H1 (cell line): ENCODE data around the gene SOBP. TPM values are rescaled to one million over a fixed set of nuclear protein-coding genes. Genes with fewer than 3 reads are reported as not detected.

ENCODE experiments used
- CTCF ChIA-PET: fragments of 300-600 bp; sonication (Branson Sonifier 250); formaldehyde crosslinking; loops from one replicate; lab custom pipeline; 2021; ENCODE audit not compliant: partially characterized antibody; lab: Charles Lee
- POLR2A ChIA-PET: fragments of 300-600 bp; sonication (Branson Sonifier 250); formaldehyde crosslinking; loops from one replicate; lab custom pipeline; 2021; ENCODE audit warnings: inconsistent platforms; ENCODE audit not compliant: partially characterized antibody; lab: Charles Lee
- DNase-seq, 2 experiments: peaks; one replicate each; pipeline versions ENCODE4 v3.0.0 to v3.0.0-alpha.2; 2010 to 2022; ENCODE audit warnings: low spot score in 2 of 2, low read depth in 1 of 2, mixed read lengths in 1 of 2
- FAIRE-seq: peaks from 2 replicates; lab custom pipeline; 2011; peaks lifted over from hg19 to GRCh38; lab: Jason Lieb, UNC
- H2AFZ ChIP-seq: 2 replicates; pipeline ENCODE4 v1.8.1; 2012; ENCODE audit warnings: low read length, inconsistent platforms
- H2AK5ac ChIP-seq: 2 replicates; pipeline ENCODE4 v1.6.1; 2013; ENCODE audit warnings: low read depth, low read length
- H2BK120ac ChIP-seq: replicated peaks from 2 replicates; pipeline ENCODE3; 2013; ENCODE audit warnings: low read depth, low read length, inconsistent platforms
- H2BK12ac ChIP-seq: 2 replicates; pipeline ENCODE4 v1.6.1; 2013; ENCODE audit warnings: low read depth, low read length
- H2BK15ac ChIP-seq: 2 replicates; pipeline ENCODE4 v1.6.1; 2013; ENCODE audit warnings: low read length
- H2BK20ac ChIP-seq: 2 replicates; pipeline ENCODE4 v1.6.1; 2013; ENCODE audit warnings: low read length
- H2BK5ac ChIP-seq: 2 replicates; pipeline ENCODE4 v1.6.1; 2013; ENCODE audit warnings: low read depth, low read length
- H3K14ac ChIP-seq: 2 replicates; pipeline ENCODE4 v1.6.1; 2013; ENCODE audit warnings: inconsistent platforms; ENCODE audit not compliant: insufficient read length
- H3K18ac ChIP-seq: 2 replicates; pipeline ENCODE4 v1.6.1; 2013; ENCODE audit warnings: low read length; ENCODE audit errors: extremely low read depth
- H3K23ac ChIP-seq: 2 replicates; pipeline ENCODE4 v1.6.1; 2013; ENCODE audit warnings: inconsistent platforms; ENCODE audit not compliant: insufficient read length
- H3K23me2 ChIP-seq: 2 replicates; pipeline ENCODE4 v1.6.1; 2013; ENCODE audit warnings: low read depth, low read length
- H3K27ac ChIP-seq: 2 replicates; pipeline ENCODE4 v1.6.1; 2011; ENCODE audit warnings: low read depth, low read length, inconsistent platforms
- H3K27me3 ChIP-seq, 4 experiments: replicated peaks in 1 of 4; 1 replicate in 1 of 4; 2 replicates in 3 of 4; pipeline versions ENCODE4 v1.6.1 to v1.8.1; 2011 to 2013; ENCODE audit warnings: low read length in 3 of 4, mild to moderate bottlenecking in 3 of 4, inconsistent platforms in 2 of 4, mixed read lengths in 2 of 4, moderate library complexity in 1 of 4; ENCODE audit not compliant: control insufficient read depth in 3 of 4, insufficient read depth in 3 of 4; ENCODE audit errors: extremely low read depth in 1 of 4
- H3K36me3 ChIP-seq, 4 experiments: 2 replicates each; pipeline versions ENCODE4 v1.6.1 to v1.8.1; 2011 to 2013; ENCODE audit warnings: mild to moderate bottlenecking in 4 of 4, low read length in 3 of 4, moderate library complexity in 2 of 4, control low read depth in 1 of 4, inconsistent platforms in 1 of 4; ENCODE audit not compliant: insufficient read depth in 4 of 4, control insufficient read depth in 2 of 4
- H3K4ac ChIP-seq: replicated peaks from 2 replicates; pipeline ENCODE3; 2013; ENCODE audit warnings: low read length, low read depth, mixed read lengths, inconsistent platforms; ENCODE audit not compliant: insufficient read length
- H3K4me1 ChIP-seq, 4 experiments: replicated peaks in 1 of 4; 1 replicate in 1 of 4; 2 replicates in 3 of 4; pipeline versions ENCODE4 v1.6.1 to v1.8.1; 2011 to 2013; ENCODE audit warnings: low read length in 3 of 4, inconsistent platforms in 2 of 4, mixed read lengths in 1 of 4; ENCODE audit not compliant: insufficient read depth in 4 of 4, control insufficient read depth in 3 of 4
- H3K4me2 ChIP-seq, 2 experiments: 2 replicates each; pipeline versions ENCODE4 v1.6.1 to v1.8.1; 2011 to 2013; ENCODE audit warnings: low read depth in 2 of 2, low read length in 2 of 2, control low read depth in 1 of 2, inconsistent platforms in 1 of 2, mild to moderate bottlenecking in 1 of 2; ENCODE audit not compliant: insufficient read depth in 1 of 2
- H3K4me3 ChIP-seq, 4 experiments: fragments of 200-600, 300-600 bp in 1 of 4; sonication (generic), shearing (Covaris generic), sonication (Bioruptor Twin) in 1 of 4; 2 replicates each; pipeline versions ENCODE4 v1.5.1 to v1.8.1; 2011 to 2016; ENCODE audit warnings: low read length in 4 of 4, low read depth in 3 of 4, control low read depth in 2 of 4, inconsistent platforms in 2 of 4, mild to moderate bottlenecking in 2 of 4, mixed read lengths in 1 of 4, moderate library complexity in 1 of 4; ENCODE audit not compliant: insufficient read depth in 2 of 4; ENCODE audit errors: extremely low read depth in 1 of 4
- H3K56ac ChIP-seq: replicated peaks from 2 replicates; pipeline ENCODE3; 2013; ENCODE audit warnings: low read depth, mild to moderate bottlenecking, mixed read lengths, low read length, inconsistent platforms; ENCODE audit not compliant: insufficient read length
- H3K79me1 ChIP-seq: 2 replicates; pipeline ENCODE4 v1.6.1; 2013; ENCODE audit warnings: low read depth, low read length, control low read depth
- H3K79me2 ChIP-seq, 2 experiments: 2 replicates each; pipeline versions ENCODE4 v1.6.1 to v1.8.1; 2012 to 2013; ENCODE audit warnings: low read length in 2 of 2, mild to moderate bottlenecking in 2 of 2, inconsistent platforms in 1 of 2; ENCODE audit not compliant: insufficient read depth in 2 of 2, control insufficient read depth in 1 of 2
- H3K9ac ChIP-seq, 4 experiments: replicated peaks in 1 of 4; 1 replicate in 1 of 4; 2 replicates in 3 of 4; pipeline versions ENCODE4 v1.6.1 to v1.8.1; 2011 to 2013; ENCODE audit warnings: low read depth in 3 of 4, low read length in 3 of 4, control low read depth in 2 of 4, mild to moderate bottlenecking in 2 of 4, moderate library complexity in 2 of 4, inconsistent platforms in 1 of 4; ENCODE audit errors: extremely low read depth in 1 of 4
- H3K9me3 ChIP-seq, 2 experiments: 2 replicates each; pipeline versions ENCODE4 v1.6.1 to v1.8.1; 2012 to 2013; ENCODE audit warnings: mild to moderate bottlenecking in 2 of 2, moderate library complexity in 2 of 2, control low read depth in 1 of 2, inconsistent platforms in 1 of 2, low read depth in 1 of 2, low read length in 1 of 2, mixed read lengths in 1 of 2; ENCODE audit not compliant: insufficient read depth in 2 of 2
- H4K20me1 ChIP-seq, 2 experiments: replicated peaks in 1 of 2; 2 replicates each; pipeline versions ENCODE3 to v1.8.1; 2011 to 2013; ENCODE audit warnings: inconsistent platforms in 2 of 2, low read length in 2 of 2, mild to moderate bottlenecking in 1 of 2; ENCODE audit not compliant: insufficient read depth in 2 of 2, control insufficient read depth in 1 of 2
- H4K5ac ChIP-seq: 2 replicates; pipeline ENCODE4 v1.6.1; 2013; ENCODE audit warnings: low read length, low read depth, mixed read lengths, inconsistent platforms; ENCODE audit not compliant: insufficient read length
- H4K8ac ChIP-seq: 2 replicates; pipeline ENCODE4 v1.8.0; 2013; ENCODE audit warnings: mild to moderate bottlenecking, moderate library complexity, low read length, inconsistent platforms; ENCODE audit not compliant: insufficient read depth; ENCODE audit errors: extremely low read depth
- H4K91ac ChIP-seq: replicated peaks from 2 replicates; pipeline ENCODE3; 2013; ENCODE audit warnings: low read length, mixed read lengths, inconsistent platforms; ENCODE audit not compliant: insufficient read length
- ATF2 ChIP-seq: IDR thresholded peaks from 2 replicates; pipeline ENCODE4 v1.6.1; 2012; ENCODE audit warnings: low read length, inconsistent platforms
- BRCA1 ChIP-seq: IDR thresholded peaks from 2 replicates; pipeline ENCODE4 v1.6.1; 2012; ENCODE audit warnings: low read depth, low read length, improper control_type of control experiment
- E2F6 ChIP-seq: IDR thresholded peaks from 2 replicates; pipeline ENCODE4 v1.6.1; 2012; ENCODE audit warnings: inconsistent platforms
- GABPA ChIP-seq: IDR thresholded peaks from 2 replicates; pipeline ENCODE4 v1.6.1; 2011; ENCODE audit warnings: mild to moderate bottlenecking, low read length, moderate library complexity, borderline replicate concordance; ENCODE audit not compliant: insufficient read depth
- JUN ChIP-seq: IDR thresholded peaks from 2 replicates; pipeline ENCODE4 v1.6.1; 2011; ENCODE audit warnings: low read depth, mild to moderate bottlenecking, improper control_type of control experiment, low read length
- MAX ChIP-seq: IDR thresholded peaks from 2 replicates; pipeline ENCODE4 v1.6.1; 2012; ENCODE audit warnings: inconsistent platforms
- NRF1 ChIP-seq: IDR thresholded peaks from 2 replicates; pipeline ENCODE4 v1.6.1; 2011; ENCODE audit warnings: mild to moderate bottlenecking, low read depth, low read length, improper control_type of control experiment
- WGBS, 2 experiments: shearing (Covaris generic) in 1 of 2; methylation state at CpG; one replicate each; pipeline versions ENCODE4 v1.1.6 to v1.1.7; 2013 to 2015; ENCODE audit warnings: low lambda C conversion rate in 2 of 2, mixed read lengths in 2 of 2, inconsistent platforms in 1 of 2, low coverage in 1 of 2, missing lambda C conversion rate in 1 of 2; ENCODE audit not compliant: insufficient replicate concordance in 2 of 2, insufficient coverage in 1 of 2, insufficient read length in 1 of 2; ENCODE audit errors: extremely low coverage in 1 of 2, missing lambda C conversion rate in 1 of 2; 5-methylcytosine and 5-hydroxymethylcytosine counted together
- polyA plus RNA-seq, 7 experiments: library from polyadenylated mRNA; depleted of rRNA in 3 of 7; stranded (reverse) in 5 of 7; unstranded in 2 of 7; fragments of >200 nt in 5 of 7; fragments of 200-250 nt in 2 of 7; gene quantifications; 1 replicate in 5 of 7; 2 replicates in 1 of 7; 4 replicates in 1 of 7; pipeline versions ENCODE4 v1.2.1 to v1.2.3, GENCODE V29; 2011 to 2013; ENCODE audit warnings: missing spikeins in 2 of 7, mixed read lengths in 2 of 7
- total RNA-seq: library from RNA; stranded (reverse); fragmentation: NEBNext Ultra II Directional; extraction: Animal tissue kit (Norgen Biotek cat#: 25700); gene quantifications from 2 replicates; pipeline ENCODE4 v1.2.1, GENCODE V29; 2021

SOBP gene
- total and polyA plus RNA-seq, 2 of the 8 experiments (the other 6 are each of a cell fraction or from before 2014, with no cell fraction given) = 0.45 to 6.2 TPM

GRCh38 chr6:107473660-107474059, 16.3 kb upstream of the SOBP start:
- no peaks in the 10 kb centered on the region for H4K20me1 ChIP-seq
- POLR2A ChIA-PET = no interaction called here
- CTCF ChIA-PET = interaction anchor here (0.6 to 1.2 kb wide), 2 partner anchors 9 to 14 kb away, joined by 3 to 4 read pairs; partner anchors contain the start of gene PDSS2
- no peak overlapping the region for H2AK5ac ChIP-seq
- no peak overlapping the region for H3K9ac ChIP-seq
- no peak overlapping the region for H3K23ac ChIP-seq
- no peak overlapping the region for H2BK20ac ChIP-seq
- H2BK120ac ChIP-seq = no peak overlapping the region
- H2BK5ac ChIP-seq = no peak overlapping the region
- H3K27me3 ChIP-seq = no peaks in the 10 kb centered on the region
- H3K79me1 ChIP-seq = no peaks in the 10 kb centered on the region
- no peak for DNase-seq
- no peak overlapping the region for H3K56ac ChIP-seq
- no peak overlapping the region for H3K27ac ChIP-seq
- no peaks in the 10 kb centered on the region for H3K36me3 ChIP-seq
- H3K23me2 ChIP-seq = no peaks in the 10 kb centered on the region
- no peak for TF ChIP-seq ATF2
- TF ChIP-seq MAX = no peak
- TF ChIP-seq NRF1 = no peak
- TF ChIP-seq BRCA1 = no peak
- no peak for TF ChIP-seq JUN
- no peak for TF ChIP-seq GABPA
- TF ChIP-seq E2F6 = no peak
- TF ChIP-seq, all 59 proteins: peak for 0
- no peak overlapping the region for H3K4me3 ChIP-seq
- H3K4me1 ChIP-seq = peaks cover 0 to 2% (median 2%) of the 10 kb centered on the region in 4 experiments; a peak in 5 of 7 replicates
- no peak overlapping the region for H2BK15ac ChIP-seq
- H4K91ac ChIP-seq = no peak overlapping the region
- FAIRE-seq = no peak
- 76% methylated on average over 5 of the region's 5 CpGs; no CpG with 5 or more reads in 1 of the 2 experiments for WGBS, 2 experiments
- H4K5ac ChIP-seq = no peak overlapping the region
- H2BK12ac ChIP-seq = no peak overlapping the region
- no peaks in the 10 kb centered on the region for H3K79me2 ChIP-seq
- no peak overlapping the region for H4K8ac ChIP-seq
- H3K4ac ChIP-seq = no peak overlapping the region
- H3K4me2 ChIP-seq = no peak overlapping the region
- H3K14ac ChIP-seq = no peak overlapping the region
- H3K18ac ChIP-seq = no peak overlapping the region
- H2AFZ ChIP-seq = peak overlapping the region; percentile 83
- no peaks in the 10 kb centered on the region for H3K9me3 ChIP-seq
